ENCODE data around the gene SCN7A.

DNA sequence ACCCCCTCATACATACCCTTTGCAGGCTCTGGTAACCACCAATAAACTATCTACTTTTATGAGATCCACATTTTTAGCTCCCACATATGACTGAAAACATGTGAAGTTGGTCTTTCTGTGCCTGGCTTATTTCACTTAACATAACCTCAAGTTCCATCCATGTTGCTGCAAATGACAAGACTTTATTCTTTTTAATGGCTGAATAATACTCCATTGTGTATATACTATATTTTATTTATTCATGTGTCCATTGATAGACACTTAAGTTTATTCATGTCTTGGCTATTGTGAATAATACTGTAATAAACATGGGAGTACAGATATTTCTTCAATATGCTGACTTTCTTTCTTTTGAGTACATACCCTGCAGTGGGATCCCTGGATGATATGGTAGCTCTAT is 45.9 kb downstream of the SCN7A start:
- TF ChIP-seq, protein P1, sequence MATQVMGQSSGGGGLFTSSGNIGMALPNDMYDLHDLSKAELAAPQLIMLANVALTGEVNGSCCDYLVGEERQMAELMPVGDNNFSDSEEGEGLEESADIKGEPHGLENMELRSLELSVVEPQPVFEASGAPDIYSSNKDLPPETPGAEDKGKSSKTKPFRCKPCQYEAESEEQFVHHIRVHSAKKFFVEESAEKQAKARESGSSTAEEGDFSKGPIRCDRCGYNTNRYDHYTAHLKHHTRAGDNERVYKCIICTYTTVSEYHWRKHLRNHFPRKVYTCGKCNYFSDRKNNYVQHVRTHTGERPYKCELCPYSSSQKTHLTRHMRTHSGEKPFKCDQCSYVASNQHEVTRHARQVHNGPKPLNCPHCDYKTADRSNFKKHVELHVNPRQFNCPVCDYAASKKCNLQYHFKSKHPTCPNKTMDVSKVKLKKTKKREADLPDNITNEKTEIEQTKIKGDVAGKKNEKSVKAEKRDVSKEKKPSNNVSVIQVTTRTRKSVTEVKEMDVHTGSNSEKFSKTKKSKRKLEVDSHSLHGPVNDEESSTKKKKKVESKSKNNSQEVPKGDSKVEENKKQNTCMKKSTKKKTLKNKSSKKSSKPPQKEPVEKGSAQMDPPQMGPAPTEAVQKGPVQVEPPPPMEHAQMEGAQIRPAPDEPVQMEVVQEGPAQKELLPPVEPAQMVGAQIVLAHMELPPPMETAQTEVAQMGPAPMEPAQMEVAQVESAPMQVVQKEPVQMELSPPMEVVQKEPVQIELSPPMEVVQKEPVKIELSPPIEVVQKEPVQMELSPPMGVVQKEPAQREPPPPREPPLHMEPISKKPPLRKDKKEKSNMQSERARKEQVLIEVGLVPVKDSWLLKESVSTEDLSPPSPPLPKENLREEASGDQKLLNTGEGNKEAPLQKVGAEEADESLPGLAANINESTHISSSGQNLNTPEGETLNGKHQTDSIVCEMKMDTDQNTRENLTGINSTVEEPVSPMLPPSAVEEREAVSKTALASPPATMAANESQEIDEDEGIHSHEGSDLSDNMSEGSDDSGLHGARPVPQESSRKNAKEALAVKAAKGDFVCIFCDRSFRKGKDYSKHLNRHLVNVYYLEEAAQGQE (IDR thresholded peaks at IDR 0.05; ENCODE audit: insufficient read depth in 1 of 2, low read depth in 2 of 2, low read length in 2 of 2), result no peak
- TF ChIP-seq POLR2AphosphoS5 (IDR thresholded peaks at IDR 0.05; ENCODE audit: low read depth, low read length) (no peak), SIN3A (IDR thresholded peaks at IDR 0.05; ENCODE audit: borderline replicate concordance, insufficient read depth, low read length) (no peak)

Measured in PFSK-1 (cell line).